Suppressor macrophage treated with lipopolysaccharide for 4 hours (primary cell): ENCODE measurements around the gene GALNT17.
"Not testable (repeated sequence)": the region's sequence is repeated elsewhere in the genome, so short reads cannot be mapped to it uniquely, and the experiment has no call there.

Experiments used
- DNase-seq: peaks from one replicate; pipeline ENCODE4 v3.0.0-alpha.2; 2020

Gene GALNT17

DNA sequence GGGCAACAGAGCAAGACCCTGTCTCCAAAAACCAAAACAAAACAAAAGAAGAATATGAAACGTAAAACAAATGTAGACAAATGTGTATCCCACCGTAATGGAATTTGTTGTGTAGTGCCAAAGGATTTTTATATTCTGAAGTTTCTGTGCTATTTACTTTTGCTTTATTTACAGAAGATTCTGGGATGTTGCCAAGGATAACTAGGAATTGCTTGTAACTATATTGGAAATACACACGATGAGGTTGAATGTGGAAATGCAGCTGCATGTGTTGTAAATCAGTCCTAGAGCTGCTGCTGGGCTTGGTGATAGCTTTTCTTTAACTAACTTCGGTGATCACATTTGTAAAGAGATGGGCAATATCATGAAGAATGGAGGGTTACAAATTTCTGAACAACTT is 39.5 kb downstream of the GALNT17 start:
- no peak for DNase-seq

GRCh38 chr7:71173955-71174354 is 42.0 kb downstream of the GALNT17 start:
- DNase-seq = no peak

GRCh38 chr7:71182438-71182935 is 50.5 kb downstream of the GALNT17 start:
- no peak for DNase-seq

DNA sequence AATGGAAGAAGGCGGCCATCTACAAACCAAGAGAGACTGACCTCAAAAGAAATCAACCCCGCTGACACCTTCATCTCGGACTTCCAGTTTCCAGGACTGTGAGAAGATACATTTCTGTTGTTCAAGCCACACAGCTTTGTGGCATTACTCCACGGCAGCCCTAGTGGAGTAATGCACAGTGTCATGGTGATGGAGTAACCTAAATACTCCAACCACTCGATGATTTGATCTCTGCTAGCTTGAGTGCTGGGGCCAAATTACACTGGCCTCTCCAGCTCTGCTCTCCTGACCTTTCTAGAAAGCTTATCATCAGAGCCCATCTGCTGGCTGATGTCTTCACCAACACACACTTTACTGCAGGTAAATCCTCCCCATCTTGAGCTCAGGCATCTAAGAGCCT is 52.2 kb downstream of the GALNT17 start:
- no peak for DNase-seq

GRCh38 chr7:71184609-71185008 is 52.7 kb downstream of the GALNT17 start:
- DNase-seq = no peak

DNA sequence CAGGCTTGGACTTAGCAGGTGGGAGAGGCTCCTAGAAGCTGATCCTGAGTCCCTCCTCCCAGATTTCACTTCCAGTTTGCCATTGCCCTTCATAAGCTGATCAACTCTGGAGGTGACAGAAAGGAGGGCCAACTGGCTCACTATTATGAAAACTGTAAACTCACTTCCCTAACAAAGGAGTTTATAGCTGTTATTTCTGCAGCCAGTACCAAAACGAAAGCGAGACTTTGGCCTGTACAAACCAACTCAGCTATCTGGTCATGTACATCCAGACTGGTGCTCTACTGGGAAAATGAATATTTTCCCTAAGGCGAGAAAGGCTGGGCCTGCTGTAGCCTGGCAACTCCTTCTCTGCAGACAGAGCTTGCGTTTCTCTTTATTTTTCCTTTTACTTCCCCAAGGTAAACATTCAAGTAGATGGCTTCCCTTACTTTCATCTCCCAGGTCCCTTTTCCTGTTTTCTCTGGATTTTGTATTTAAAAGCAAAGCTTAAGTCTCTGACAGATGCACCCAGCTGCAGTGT is 54.7 kb downstream of the GALNT17 start:
- no peak for DNase-seq

GRCh38 chr7:71191771-71192170 is 59.8 kb downstream of the GALNT17 start:
- no peak for DNase-seq

- no peak for DNase-seq
Observed at GRCh38 chr7:71193099-71193810, 61.3 kb downstream of the GALNT17 start.

GRCh38 chr7:71198391-71198790 is 66.4 kb downstream of the GALNT17 start:
- no peak for DNase-seq

DNA sequence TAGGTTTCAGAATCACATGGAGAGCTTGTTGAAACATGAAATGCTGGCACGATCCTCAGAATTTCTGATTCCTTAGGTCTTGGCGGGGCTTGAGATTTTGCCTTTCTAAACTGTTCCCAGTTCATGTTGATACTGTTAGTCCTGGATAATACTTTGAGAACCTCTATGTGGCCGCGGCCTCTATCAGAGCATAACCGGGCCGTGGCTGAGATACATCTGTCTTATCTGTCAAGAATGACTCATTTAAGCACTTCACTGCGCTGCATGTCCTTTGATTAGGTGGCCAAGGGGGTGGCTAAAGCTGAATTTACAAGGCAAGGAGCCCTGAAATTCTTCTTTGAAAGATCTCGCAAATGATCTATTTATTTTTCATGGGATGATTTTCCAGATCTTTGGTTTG is 66.9 kb downstream of the GALNT17 start:
- no peak for DNase-seq

- no peak for DNase-seq
Observed at GRCh38 chr7:71206184-71206583, 74.2 kb downstream of the GALNT17 start.

GRCh38 chr7:71208881-71209280 is 76.9 kb downstream of the GALNT17 start:
- no peak for DNase-seq

DNA sequence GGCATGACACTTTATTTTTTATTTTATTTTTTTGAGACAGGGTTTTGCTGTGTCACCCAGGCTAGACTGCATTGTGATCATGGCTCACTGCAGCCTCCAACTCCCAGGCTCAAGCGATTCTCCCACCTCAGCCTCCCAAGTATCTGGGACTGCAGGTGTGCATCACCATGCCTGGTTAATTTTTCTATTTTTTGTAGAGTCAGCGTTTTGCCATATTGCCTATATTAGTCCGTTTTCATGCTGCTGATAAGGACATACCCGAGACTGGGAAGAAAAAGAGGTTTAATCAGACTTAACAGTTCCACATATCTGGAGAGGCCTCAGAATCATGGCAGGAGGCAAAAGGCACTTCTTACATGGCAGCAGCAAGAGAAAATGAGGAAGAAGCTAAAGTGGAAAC is 77.5 kb downstream of the GALNT17 start:
- DNase-seq = not testable (repeated sequence)

DNA sequence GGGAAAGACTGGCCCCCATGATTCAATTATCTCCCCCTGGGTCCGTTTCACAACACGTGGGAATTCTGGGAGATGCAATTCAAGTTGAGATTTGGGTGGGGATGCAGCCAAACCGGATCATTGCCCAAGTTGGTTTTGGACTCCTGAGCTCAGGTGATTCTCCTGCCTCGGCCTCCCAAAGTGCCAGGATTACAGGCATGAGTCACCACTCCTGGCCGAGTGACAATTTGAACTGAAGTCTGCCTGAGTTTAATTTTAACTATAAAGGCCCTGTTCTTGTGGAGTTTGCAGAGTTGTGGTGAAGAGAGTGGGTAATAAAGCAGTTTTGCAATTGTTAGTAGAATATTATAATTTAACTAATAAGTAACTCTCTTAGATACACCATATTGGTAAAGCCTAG is 78.3 kb downstream of the GALNT17 start:
- DNase-seq = no peak

- DNase-seq = not testable (repeated sequence)
Observed at GRCh38 chr7:71212433-71212832, 80.5 kb downstream of the GALNT17 start.

DNA sequence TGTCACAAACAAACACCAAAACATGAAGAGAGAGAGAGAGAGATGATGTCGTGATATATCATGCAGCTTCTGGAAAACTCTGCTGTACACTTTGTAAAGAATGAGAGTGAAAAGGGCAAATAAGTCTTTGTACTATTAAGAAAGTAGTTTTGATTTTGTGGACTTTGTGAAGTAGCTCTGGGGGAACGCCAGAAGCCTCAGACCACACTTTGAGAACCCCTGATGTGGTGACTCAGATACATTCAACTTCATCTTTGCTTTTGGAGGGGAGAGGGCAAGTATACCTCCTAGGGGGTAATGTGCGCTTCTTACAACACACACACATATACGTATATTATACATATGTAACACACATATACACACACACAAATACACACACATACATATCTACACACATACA is 84.3 kb downstream of the GALNT17 start:
- DNase-seq = no peak

DNA sequence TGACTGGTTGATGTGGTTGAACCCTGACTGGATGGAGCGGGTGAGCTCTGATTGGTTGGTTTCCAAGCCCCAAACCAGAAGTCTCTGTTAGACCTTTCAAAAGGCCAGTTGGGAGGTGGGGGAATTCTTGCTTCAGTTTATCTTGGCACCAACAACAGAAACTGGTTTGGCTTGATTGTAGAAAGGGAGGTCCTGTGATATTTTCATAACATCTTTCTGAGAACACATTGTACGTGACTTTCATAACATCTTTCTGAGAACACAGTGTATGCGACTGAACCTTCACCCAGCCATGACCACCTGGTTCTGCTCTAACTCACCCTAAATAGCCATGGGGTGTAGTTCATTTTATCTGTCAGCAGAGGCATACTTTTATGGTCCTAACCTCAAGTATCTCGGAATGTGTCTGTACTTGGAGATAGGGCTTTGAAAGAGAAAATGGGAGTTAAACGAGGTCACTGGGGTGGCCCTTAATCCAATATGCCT is 88.3 kb downstream of the GALNT17 start:
- no peak for DNase-seq

- DNase-seq = no peak
Observed at GRCh38 chr7:71221049-71221448, 89.1 kb downstream of the GALNT17 start.

DNA sequence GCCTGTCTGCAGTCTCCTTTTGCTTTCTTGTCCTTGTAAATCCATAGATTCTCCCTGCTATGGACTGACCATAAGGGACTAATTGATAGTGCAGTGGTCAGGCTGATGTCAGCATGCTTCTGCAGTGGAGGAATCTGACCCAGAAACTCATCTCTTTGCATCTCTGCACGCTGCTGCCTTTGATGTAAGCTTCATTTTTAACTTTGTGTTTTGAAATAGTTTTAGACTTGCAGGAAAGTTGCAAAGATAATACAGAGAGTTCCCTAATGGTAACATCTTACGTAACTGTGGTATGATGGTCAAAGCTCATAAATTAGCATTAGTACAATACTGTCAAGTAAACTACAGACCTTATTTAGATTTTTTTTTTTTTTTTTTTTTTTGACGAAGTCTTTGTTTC is 89.6 kb downstream of the GALNT17 start:
- DNase-seq = no peak

- DNase-seq = no peak
Observed at GRCh38 chr7:71227126-71227525, 95.2 kb downstream of the GALNT17 start.

GRCh38 chr7:71229148-71229547 is 97.2 kb downstream of the GALNT17 start:
- no peak for DNase-seq

DNA sequence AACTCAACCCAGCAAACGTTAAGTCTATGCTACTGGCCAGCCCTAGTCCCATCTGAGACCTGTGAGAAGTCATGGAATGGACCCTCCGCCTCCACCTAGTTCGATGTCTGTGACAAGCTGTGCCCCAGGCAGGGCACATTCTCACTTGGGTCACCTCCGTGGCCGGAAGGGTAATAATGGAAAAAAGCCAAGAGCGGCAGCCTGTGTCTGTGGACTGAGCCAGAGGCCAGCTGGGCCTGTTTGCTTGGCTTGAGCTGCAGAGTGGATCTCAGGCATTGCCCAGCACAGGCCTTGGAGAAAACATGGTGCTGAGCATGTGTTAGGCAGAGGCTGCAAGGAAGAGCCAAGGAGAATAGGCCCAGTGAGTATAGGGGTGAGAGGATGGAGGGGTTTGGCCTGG is 97.8 kb downstream of the GALNT17 start:
- no peak for DNase-seq

- DNase-seq = no peak
Observed at GRCh38 chr7:71235253-71235652, 103.3 kb downstream of the GALNT17 start.

- no peak for DNase-seq
Observed at GRCh38 chr7:71236230-71237105, 104.5 kb downstream of the GALNT17 start.
